HG03095 (cell line): Measurements from ENCODE around the gene DENND6A.

Experiments used
- ATAC-seq: cut with Tn5 transposase; IDR thresholded peaks from one replicate; pipeline ENCODE4 v1.9.1; 2021; ENCODE audit warnings: moderate library complexity; ENCODE audit not compliant: unreplicated experiment

DENND6A gene

DNA sequence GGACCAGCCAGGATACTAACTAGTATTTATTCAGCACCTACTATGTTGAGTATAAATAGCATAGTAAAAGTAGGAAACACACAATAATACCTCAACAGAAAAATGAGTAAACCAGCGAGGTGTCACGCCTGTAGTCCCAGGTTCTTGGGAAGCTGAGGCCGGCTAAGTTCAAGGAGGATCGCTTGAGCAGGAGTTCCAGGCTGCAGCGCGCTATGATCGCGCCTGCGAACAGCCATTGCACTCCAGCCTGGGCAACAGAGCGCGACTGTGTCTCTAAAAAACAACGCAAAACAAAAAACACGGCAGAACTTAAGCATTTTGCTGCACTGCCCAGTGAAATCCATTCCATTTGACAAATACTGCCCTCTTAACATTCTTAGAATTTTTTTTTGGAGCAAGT lies 1.3 kb upstream of the DENND6A start:
- ATAC-seq: no peak

DNA sequence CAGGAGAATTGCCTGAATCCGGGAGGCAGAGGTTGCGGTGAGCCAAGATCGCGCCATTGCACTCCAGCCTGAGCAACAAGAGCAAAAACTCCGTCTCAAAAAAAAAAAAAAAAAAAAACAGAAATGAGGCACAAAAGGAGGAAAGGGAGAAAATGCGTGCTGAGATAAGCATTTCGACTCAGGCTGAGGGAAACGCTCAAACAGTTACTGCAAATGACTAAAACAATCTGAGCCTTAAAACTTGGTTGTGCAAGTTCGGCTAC lies 813 bp downstream of the DENND6A start:
- peak; percentile 0 for ATAC-seq

DNA sequence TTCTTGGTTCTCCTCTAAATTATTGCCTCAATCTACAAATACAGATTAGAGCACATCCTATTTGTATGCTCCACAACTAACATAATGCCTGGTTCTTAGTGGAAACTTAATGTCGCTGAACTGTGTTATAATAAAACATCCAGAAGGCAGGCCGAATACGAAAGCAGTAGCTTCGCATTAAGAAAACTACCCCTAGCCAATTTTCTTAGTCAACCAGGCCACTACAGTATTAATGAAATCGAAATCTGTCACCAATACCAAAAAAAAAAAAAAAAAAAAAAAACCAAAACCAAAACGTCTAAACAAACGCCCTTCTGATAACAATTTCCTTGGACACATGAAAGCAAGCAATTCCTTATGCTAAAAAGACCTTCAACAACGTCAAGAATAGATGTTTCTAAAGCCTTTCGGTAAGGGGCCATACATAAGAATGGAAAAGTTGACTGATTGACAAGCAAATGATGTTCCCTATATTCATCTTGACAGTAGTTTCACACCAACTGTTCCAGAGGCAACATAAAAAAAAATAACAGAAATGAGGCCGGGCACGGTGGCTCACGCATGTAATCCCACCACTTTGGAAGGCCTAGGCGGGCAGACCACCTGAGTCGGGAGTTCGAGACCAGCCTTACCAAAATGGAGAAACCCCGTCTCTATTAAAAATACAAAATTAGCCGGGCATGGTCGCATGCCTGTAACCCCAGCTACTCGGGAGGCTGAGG lies 1.3 kb downstream of the DENND6A start:
- ATAC-seq: no peak

DNA sequence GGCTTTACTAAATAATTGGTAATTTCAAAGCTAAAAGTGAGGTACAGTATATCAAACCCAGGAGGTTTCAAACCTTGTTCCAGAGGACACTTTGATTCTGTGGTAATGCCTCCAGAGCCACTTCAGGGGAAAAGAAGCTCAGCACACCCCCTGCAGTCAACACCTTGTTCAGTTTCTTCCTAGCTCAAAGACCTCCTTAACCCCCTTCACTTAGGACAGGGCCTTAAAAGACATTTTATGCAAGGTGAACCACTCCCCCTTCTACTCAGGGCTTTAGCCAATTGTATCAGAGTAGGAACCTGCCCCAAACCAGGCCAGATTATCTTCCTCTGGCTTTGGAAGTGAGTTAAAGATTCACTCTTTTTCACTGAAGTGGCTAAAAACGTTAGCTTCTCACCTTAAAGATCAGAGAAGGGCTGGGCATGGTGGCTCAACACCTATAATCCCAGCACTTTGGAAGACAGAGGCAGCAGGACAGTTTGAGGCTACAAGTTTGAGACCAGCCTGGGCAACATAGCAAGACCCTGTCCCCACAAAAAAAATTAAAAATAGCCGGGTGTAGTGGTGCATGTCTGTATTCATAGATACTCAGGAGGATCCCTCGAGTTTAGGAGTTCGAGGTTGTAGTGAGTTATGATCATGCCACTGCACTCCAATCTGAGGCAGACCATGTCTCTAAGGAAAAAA lies 3.4 kb downstream of the DENND6A start:
- ATAC-seq: no peak

DNA sequence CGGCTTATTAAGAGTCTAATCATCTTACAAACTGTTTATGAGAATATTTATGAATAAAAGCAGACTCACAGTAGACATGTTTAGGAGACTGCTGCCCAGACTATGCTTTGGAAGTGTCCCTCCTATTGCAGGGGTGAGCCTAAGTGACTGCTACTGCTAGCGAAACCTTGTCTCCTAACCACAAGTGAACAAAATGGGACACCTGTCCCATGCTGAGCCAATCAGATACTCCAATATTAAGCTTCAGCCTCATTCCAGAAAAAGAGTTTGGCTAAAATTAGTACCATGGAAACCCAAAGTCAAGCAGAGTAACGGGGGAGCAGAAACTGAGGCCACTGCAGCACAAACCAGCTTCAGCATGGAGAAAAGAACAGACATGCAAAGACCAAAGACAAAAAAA lies 4.6 kb downstream of the DENND6A start:
- no peak for ATAC-seq

DNA sequence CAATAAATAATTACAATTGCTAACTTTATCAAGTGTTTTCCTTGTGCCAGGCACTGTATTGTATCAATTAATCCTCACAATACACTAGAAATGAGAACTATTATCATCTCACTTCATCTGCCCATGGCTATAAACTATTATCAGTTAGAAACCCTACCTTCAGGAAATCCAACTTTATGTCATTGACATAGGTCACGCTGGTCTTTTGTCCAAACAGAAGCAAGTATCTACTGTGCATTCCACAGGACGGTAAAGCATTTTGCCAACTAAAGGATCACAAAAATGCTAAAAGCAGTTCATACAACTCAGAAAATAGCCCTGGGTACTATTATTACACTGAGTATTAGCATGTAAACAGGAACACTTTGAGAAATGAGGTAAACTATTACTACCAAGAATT lies 9.6 kb downstream of the DENND6A start:
- ATAC-seq: no peak

DNA sequence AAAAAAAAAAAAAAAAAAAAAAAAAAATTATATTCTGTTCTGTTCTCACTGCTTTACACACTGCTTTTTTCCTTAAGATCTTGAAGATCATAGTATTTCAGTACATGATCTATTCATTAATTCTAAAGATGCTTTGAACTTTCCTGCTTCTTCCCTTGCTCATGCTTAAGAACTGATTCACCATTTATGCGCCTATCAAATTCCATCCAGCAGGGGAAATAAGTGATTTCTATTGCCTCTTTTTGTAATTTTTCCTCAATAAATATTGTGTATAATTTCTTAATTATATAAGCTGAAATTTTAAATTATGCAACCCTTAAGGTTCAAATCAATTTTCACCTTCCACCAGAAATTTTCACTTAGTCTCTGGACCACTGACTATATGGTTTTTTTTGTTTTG lies 10.6 kb downstream of the DENND6A start:
- no peak for ATAC-seq

DNA sequence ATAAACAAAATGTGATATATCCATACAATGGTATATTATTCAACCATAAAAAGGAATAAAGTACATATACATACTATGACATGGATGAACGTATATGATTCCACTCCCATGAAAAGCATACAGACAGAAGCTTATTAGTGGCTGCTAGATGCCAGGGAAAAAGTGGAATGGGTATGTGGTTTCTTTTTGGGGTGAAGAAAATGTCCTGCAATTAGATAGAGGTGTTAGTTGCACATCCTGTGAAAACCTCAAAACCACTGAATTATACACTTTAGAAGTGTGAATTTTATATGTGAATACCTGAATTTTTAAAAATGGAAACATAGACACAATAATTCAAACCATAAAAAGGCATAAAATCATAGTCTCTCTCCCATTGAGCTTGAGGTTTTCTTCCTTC lies 11.2 kb downstream of the DENND6A start:
- ATAC-seq: no peak

DNA sequence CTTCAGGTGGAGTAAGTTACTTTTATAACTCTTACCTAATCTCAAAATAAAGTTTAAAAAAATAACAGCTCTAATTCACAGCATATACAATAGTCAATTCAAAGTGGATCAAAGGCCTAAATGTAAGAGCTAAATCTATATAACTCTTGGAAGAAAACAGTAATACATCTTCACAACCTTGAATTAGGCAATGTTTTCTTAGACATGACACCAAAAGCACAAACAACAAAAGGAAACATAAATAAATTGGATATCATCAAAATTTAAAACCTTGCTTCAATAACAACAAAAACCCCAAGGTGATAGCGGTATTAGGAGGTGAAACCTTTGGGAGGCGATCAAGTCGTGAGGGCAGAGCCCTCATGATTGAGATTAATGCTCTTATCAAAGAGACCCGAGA lies 12.8 kb downstream of the DENND6A start:
- ATAC-seq: no peak

DNA sequence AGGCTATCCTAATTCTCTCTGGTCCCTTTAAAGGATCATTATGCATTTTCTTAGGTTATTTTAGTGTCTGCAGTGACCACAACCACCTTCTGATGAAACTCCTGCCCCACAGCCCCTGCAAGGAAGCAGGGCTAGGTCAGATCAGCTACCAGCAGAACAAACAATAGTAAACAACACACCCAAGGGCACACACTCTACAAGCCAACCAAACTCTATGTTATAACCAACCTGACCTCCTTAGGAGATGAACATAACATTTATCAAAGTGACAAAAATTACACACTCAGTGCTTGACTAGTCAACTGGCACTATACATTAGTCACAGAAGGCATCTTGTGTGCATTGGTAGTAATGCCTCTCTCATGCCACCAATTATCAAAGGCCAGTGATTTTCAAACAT lies 17.3 kb downstream of the DENND6A start:
- ATAC-seq: no peak

DNA sequence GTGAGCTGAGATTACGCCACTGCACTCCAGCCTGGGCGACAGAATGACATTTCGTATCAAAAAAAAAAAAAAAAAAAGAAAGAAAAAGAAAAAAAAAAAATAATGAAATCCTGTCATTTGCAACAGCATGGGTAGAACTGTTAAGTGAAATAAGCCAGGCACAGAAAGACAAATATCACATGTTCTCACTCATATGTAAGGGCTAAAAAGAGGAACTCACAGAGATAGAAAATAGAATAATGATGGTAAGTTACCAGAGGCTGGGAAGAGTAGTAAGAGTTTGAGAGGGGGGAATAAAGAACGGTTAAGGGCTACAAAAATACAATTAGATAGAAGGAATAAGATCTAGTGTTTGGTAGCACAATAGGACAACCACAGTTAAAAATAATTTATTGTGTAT lies 19.7 kb downstream of the DENND6A start:
- no peak for ATAC-seq

DNA sequence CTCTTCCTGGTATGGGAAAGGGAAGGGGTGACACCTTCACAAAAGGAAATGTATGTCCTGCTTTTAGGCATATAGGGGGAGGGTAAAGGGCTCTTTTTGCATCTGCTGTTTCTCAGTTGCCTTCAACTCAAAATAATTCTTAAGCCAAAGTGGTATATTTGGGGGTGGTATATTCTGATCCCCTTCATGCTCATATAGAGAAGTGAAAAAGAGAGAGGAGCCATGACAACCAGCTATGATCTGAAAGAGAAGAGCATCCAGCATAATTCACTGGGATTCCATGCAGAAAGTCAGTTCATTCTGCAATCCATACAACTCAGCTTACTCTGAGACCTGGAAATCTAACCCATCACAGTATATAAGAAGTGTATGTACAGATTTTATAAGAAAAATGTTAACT lies 22.3 kb downstream of the DENND6A start:
- no peak for ATAC-seq

DNA sequence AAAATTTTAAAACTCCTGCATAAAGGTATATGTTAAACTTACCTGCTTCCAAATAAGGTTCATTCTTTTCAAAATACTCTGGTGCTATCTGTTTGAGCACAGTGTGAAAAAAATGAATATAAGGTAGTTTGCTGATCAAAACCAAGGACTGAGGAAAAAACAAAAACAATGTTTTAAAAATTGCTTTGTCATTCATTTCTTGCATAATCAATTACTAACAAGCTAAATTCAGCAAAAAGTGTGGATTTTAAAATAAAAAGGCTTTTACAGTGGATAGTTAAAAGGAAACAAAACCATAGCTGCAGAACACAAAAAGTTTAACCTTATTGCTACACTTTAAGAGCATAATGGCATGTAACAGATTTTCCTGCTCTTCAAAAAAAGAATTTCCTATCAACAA lies 31.5 kb downstream of the DENND6A start:
- no peak for ATAC-seq

DNA sequence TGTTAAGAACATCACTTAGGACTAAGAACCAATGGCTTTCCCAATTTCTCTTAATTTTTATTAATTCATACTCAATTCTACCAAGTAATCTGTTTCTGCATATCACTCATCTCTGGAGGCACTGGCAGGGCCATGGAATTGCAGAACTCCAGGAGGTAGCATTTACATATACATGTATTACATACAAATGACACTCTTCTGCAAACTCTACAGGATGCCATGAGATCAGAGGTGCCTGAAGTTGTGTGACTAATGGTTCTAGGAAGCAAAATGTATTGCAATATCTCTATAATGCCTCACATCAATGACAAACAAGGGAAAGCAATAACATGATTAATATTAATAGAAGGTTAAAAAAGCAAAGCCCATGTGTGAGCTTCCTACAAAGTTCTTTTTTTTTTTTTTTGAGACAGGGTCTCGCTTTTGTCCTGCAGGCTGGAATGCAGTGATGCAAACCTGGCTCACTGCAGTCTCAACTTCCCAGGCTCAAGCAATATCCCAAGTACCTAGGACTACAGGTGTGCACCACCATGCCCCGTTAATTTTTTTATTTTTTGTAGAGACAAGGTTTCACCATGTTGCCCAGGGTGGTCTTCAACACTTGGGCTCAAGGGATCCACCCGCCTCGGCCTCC lies 33.0 kb downstream of the DENND6A start:
- no peak for ATAC-seq

DNA sequence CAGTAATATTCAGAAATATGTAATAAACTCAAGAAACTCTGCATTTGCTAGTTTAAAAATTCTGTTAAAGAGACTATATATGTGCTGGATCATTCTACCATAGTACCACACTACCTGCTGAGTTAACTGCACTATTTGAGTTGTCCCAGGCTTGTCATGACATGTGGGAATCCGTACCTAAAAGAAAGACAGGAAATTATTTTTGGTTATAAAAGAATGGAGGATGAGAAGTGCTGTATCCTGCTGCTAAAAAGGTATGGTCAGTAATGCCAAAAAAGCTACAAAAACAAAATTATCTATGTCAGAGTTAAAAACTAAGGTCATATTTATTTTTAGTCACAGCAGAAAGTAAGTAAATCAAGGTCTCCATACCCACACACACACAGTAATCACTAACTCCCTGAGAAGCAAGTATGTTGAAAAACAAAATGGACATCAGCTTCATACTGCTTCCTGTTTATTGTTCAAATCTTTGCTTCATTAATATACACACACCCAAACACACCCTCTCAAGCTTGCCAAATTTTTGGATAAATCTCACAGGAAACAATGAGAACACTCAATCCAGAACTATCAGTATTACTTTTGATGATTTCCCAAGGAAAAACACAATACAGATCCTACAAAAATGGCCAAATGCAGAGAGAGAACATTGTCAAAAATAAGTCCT lies 33.7 kb downstream of the DENND6A start:
- no peak for ATAC-seq

DNA sequence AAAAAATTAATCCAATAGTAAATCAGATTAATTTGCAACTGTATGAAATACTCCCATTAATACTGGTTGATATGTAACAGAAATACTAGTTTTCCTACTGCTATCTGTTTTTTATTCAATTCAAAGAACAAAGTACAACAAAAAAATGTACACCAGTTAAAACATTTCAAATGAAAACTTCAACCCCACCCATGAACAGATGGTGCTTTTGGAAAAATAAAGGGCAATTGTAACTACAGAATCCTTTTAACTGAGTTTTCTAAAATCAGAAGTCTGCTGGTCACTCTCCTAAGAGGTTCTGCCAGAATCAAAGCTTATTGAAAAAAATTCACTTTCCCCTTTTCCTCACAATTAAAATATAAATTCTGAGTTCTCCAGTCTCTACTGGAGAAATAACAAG lies 34.3 kb downstream of the DENND6A start:
- ATAC-seq: no peak

DNA sequence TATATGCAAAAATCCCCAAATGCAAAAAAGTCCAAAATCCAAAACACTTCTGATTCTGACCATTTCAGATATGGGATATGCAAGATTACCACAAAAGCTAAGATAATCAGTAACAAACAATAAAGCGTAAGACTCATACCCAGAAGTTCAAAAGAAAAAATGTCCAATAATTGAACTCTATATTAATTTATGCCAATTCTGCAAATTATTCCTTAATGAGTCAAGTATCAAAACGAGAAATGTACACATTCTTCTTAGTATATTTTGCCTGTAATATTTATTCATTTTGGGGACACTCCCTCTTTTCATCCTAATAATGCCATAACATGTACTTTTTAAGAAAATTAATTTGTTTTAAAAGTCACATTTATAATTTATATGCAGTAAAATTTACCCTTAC lies 37.1 kb downstream of the DENND6A start:
- no peak for ATAC-seq

DNA sequence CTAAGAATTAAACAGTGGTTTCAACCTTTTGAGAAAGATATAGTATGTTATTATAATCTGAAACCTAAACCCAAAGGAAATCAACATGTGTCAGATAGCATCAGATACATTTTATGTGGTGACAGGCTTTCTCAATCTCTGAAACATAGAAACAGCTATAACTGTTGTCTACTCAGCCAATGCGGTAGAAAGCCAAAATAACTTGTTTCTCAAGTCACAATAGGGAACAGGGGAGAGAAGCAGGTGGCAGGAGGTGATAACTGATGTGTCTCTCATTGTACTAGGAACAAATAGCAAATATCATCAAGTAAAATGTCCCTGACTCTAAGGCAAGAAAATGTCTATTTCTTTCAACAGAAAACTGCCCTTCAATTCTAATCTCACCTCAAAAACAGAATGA lies 38.6 kb downstream of the DENND6A start:
- no peak for ATAC-seq

DNA sequence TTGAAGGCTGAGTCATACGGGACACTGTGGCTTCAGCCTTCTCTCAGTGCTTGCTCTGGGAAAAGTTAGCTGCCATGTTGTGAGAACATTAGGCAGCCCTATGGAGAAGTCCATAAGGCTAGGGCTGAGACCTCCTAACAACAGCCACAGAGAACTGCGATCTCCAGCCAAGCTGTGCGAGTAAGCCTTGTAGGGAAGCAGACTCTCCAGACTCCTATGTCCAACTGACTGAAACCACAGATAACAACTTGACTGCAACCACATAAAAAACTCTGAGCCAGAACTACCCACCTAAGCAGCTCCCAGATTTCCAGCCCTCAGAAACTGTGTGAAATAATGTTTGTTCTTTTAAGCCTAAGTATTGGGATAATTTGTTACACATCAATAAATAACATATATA lies 40.7 kb downstream of the DENND6A start:
- ATAC-seq: no peak

DNA sequence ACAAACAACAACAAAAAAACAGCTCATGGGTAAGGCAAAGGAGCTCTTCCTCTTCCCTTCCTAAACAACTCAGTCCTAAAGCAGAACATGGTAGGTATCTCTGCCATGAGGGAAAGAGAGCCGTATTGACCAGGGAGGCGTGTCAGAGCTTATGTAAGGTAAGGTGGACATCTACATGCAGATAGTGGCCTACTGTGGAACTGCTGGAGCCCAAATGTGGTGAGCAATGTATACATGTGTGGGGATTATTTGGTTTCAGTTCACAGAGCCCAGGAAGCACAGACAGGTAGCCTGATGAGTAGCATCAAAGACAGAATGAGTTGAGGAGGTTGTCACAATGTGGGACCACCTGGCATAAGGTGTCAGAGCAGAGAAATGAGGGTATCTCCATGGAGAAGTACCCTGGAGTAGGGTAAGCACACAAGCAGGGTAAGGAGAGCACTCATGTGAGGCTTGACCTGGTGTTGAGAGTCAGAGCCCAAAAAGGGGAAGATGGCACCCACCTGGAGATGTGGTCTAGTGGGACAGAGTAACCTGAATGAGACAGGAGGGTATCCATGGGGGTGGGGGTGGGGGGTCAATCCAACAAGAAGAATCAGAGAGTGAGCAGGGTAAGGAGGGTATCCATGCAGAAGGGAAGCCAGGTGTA lies 45.5 kb downstream of the DENND6A start:
- ATAC-seq: no peak

DNA sequence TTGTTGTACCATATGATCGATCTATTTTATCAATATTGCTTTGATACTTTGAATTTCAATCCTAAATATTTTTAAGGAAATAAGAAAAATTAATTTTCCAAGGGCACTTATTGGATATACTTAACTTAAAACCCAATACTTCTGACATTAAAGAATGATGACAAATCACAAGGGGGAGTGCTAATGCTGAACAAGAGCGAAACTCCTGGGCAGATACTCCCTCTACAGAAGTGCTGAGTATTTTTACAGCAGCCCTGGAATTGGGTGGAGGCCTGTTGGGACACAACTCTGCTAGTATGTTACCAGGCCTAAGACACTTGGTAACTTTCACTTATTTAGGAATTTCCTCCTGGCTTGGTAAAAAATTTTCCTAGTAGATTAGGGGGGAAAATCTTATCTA lies 46.2 kb downstream of the DENND6A start:
- ATAC-seq: no peak

DNA sequence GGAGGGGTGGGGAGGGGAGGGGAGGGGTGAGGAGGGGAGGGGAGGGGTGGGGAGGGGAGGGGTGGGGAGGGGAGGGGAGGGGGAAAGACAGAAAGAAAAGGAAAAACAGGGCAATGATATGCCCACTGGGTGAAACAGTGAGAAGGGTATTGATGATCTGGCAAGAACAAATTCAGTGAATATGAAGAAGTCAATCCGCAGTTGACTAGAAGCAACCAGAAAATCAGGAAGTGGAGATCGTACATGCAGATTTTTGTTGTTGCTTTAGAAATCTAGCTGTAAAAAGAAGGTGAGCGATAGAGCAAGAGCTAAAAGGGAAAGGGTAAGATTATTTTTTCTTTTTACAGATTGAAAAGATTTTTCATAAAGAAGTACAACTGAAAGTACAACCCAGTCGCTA lies 48.1 kb downstream of the DENND6A start:
- ATAC-seq: no peak
